RPMI8226 (cell line): ENCODE data around the gene AMER1.

Experiments
- DNase-seq: peaks from one replicate; pipeline ENCODE4 v3.0.0-alpha.2; 2015

AMER1 gene

GRCh38 chrX:64182208-64182607 lies 23.3 kb downstream of the AMER1 start:
- DNase-seq: no peak

DNA sequence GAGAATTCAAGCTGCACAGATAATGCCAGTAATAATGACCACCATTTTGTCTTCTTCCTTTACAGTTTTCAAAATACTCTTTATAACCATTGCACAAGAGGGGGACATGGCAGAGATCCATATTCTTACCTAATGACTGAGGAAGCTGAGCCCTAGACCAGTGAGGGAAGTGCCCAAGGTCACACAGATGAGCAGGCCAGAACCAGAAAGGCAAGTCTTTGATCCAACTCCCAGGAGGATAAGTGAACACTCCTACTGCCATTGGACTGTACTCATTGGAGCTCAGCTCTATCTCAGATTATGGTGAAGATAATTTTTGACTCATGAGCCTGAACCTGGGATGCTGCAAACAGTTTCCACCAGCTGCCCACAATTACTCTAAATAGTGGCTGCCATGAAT lies 28.6 kb downstream of the AMER1 start:
- no peak for DNase-seq

- DNase-seq: no peak
Measured at GRCh38 chrX:64169988-64170387, 35.5 kb downstream of the AMER1 start.

GRCh38 chrX:64152857-64153256 lies 52.7 kb downstream of the AMER1 start:
- DNase-seq: no peak

GRCh38 chrX:64151911-64152310 lies 53.6 kb downstream of the AMER1 start:
- DNase-seq: no peak

DNA sequence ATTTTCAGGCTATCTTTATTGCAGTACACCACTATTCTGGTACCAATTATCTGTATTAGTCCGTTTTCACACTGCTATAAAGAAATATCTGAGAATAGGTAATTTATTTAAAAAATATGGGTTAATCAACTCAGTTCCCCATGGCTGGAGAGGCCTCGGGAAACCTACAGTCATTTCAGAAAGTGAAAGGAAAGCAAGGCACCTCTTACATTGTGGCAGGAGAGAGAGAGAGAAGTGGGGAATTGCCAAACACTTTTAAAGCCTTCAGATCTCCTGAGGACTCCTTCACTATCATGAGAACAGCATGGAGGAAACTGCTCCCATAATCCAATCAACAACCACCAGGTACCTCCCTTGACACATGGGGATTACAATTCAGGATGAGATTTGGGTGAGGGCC lies 54.7 kb downstream of the AMER1 start:
- DNase-seq: no peak
